Measurements from ENCODE around the gene ETV3. TPM values are rescaled to one million over a fixed set of nuclear protein-coding genes. Genes with fewer than 3 reads are reported as not detected.

ETV3 gene
- total and polyA plus RNA-seq, 2 of the 4 experiments (the other 2 are of a cell fraction), result 6.4 to 14.7 TPM

GRCh38 chr1:157181790-157182189 lies 43.6 kb upstream of the ETV3 start:
- dilution Hi-C loops (cut with HindIII; ENCODE audit: low sequenced_read_pairs, unreplicated experiment) (no loop called here), in situ Hi-C loops (cut with MboI; ENCODE audit: low sequenced_read_pairs) (no loop called here), intact Hi-C loops (cut with micrococcal nuclease) (no loop called here)
- no peak overlapping the region for H3K18ac ChIP-seq (ENCODE audit: low read depth, low read length)
- POLR2A ChIA-PET (ENCODE audit: unreplicated experiment), result no interaction called here
- no peak overlapping the region for H3K56ac ChIP-seq (ENCODE audit: extremely low read depth, insufficient read depth, low read length)
- H2BK20ac ChIP-seq (ENCODE audit: low read depth, low read length), result no peak overlapping the region
- H4K20me1 ChIP-seq (ENCODE audit: insufficient read depth, low read length), result no peaks in the 10 kb centered on the region
- H3K4me1 ChIP-seq (ENCODE audit: control insufficient read depth, insufficient read depth, low read length), result no peaks in the 10 kb centered on the region
- no peak overlapping the region for H2AK5ac ChIP-seq (ENCODE audit: low read depth, low read length)
- H3K9me1 ChIP-seq (ENCODE audit: insufficient read depth, low read length), result no peaks in the 10 kb centered on the region
- no peak overlapping the region for H3K9ac ChIP-seq (ENCODE audit: low read depth, low read length)
- H2AFZ ChIP-seq (replicated peaks; ENCODE audit: low read length, poor library complexity), result no peak overlapping the region
- ATAC-seq (ENCODE audit: low read depth) (no peak), DNase-seq (no peak)
- peaks cover 45% of the 10 kb centered on the region for H3K27me3 ChIP-seq (ENCODE audit: control insufficient read depth, insufficient read depth, low read length)
- no peak overlapping the region for H2BK15ac ChIP-seq (ENCODE audit: low read depth, low read length)
- H4K5ac ChIP-seq (ENCODE audit: low read depth, low read length), result no peak overlapping the region
- no peaks in the 10 kb centered on the region for H3K9me3 ChIP-seq (ENCODE audit: control insufficient read depth, insufficient read depth, low read length)
- no peak overlapping the region for H3K23ac ChIP-seq (ENCODE audit: low read depth, low read length)
- WGBS, 2 experiments (ENCODE audit: extremely low coverage in 2 of 2, insufficient read length in 1 of 2), result 30% methylated on average over 2 of the region's 3 CpGs; no CpG with 5 or more reads in 1 of the 2 experiments
- no peak overlapping the region for H4K91ac ChIP-seq (ENCODE audit: insufficient read depth, low read depth, low read length)
- H3K14ac ChIP-seq (replicated peaks; ENCODE audit: low read depth, low read length), result no peak overlapping the region
- H3K79me1 ChIP-seq (ENCODE audit: low read depth in 1 of 2, low read length in 2 of 2), result no peaks in the 10 kb centered on the region
- no peak overlapping the region for H3K4me2 ChIP-seq (ENCODE audit: low read depth, low read length)
- H4K8ac ChIP-seq (ENCODE audit: low read depth in 2 of 2, low read length in 2 of 2), result no peak overlapping the region
- H3K4me3 ChIP-seq (ENCODE audit: insufficient read depth, low read depth, low read length), result no peak overlapping the region
- H2AK9ac ChIP-seq (replicated peaks; ENCODE audit: low read depth, low read length, poor library complexity), result no peak overlapping the region
- BruUV-seq (replicated peaks), result no TSS peak
- no peak overlapping the region for H3K4ac ChIP-seq (ENCODE audit: low read depth, low read length)
- no peak overlapping the region for H3K27ac ChIP-seq (ENCODE audit: insufficient read depth, low read length)
- TF ChIP-seq POLR2A (IDR thresholded peaks at IDR 0.05; ENCODE audit: low read depth, low read length), result no peak
- peak; percentile 88 for TF ChIP-seq MAFK (IDR thresholded peaks at IDR 0.05; ENCODE audit: low read depth, low read length)
- H3K36me3 ChIP-seq (ENCODE audit: control insufficient read depth, insufficient read depth, low read length), result no peaks in the 10 kb centered on the region
- CTCF ChIA-PET, result no interaction called here
- no peak overlapping the region for H2BK5ac ChIP-seq (ENCODE audit: low read depth, low read length, poor library complexity, severe bottlenecking)
- no peak overlapping the region for H2BK120ac ChIP-seq (ENCODE audit: low read depth, low read length)
